PC-3 (cell line): ENCODE results near the gene DENND10. TPM values are rescaled to one million over a fixed set of nuclear protein-coding genes. Genes with fewer than 3 reads are reported as not detected.

Source experiments
- ATAC-seq: fragments of 200-7000 bp; cut with Tn5 transposase; 2 replicates; pipeline ENCODE4 v1.9.1; 2020; ENCODE audit warnings: mild to moderate bottlenecking, moderate library complexity
- BruUV-seq: library from RNA; stranded (reverse); fragments of 400-500 nt; replicated peaks from 2 replicates; lab custom pipeline; 2021; lab: Mats Ljungman, UMichigan
- CTCF ChIA-PET: fragments of 300-600 bp; sonication (Branson Sonifier 250); formaldehyde crosslinking; loops from one replicate; lab custom pipeline; 2022; ENCODE audit warnings: antibody characterized with exemption; lab: Charles Lee
- POLR2A ChIA-PET: fragments of 300-600 bp; sonication (Branson Sonifier 250); formaldehyde crosslinking; loops from one replicate; lab custom pipeline; 2022; ENCODE audit warnings: antibody characterized with exemption; ENCODE audit not compliant: unreplicated experiment; lab: Charles Lee
- DNase-seq: peaks from one replicate; pipeline ENCODE4 v3.0.0-alpha.2; 2015
- H2AFZ ChIP-seq: fragments of 300-600 bp; sonication (generic); 2 replicates; pipeline ENCODE4 v1.6.0; 2016; ENCODE audit warnings: antibody characterized with exemption, low read length
- H3F3A ChIP-seq: fragments of 300-600 bp; sonication (generic); one replicate; pipeline ENCODE4 v1.6.0; 2017; ENCODE audit warnings: antibody characterized with exemption, low read length, control low read depth, mild to moderate bottlenecking; ENCODE audit not compliant: unreplicated experiment
- H3K27ac ChIP-seq: fragments of 300-600 bp; sonication (generic); 2 replicates; pipeline ENCODE4 v1.5.1; 2016; ENCODE audit warnings: mild to moderate bottlenecking, low read length
- H3K27me3 ChIP-seq: fragments of 300-600 bp; sonication (generic); 2 replicates; pipeline ENCODE4 v1.6.1; 2016; ENCODE audit warnings: low read length, mixed read lengths
- H3K36me3 ChIP-seq: fragments of 300-600 bp; sonication (generic); 2 replicates; pipeline ENCODE4 v1.6.1; 2016; ENCODE audit warnings: low read depth, mixed run types, low read length, mixed read lengths
- H3K4me1 ChIP-seq: fragments of 300-600 bp; sonication (generic); 2 replicates; pipeline ENCODE4 v1.5.1; 2016; ENCODE audit warnings: low read length; ENCODE audit not compliant: insufficient read depth
- H3K4me2 ChIP-seq: fragments of 300-600 bp; sonication (generic); 2 replicates; pipeline ENCODE4 v1.6.0; 2016; ENCODE audit warnings: low read length
- H3K4me3 ChIP-seq: fragments of 300-600 bp; sonication (generic); 2 replicates; pipeline ENCODE4 v1.5.1; 2016; ENCODE audit warnings: mild to moderate bottlenecking, low read length, mixed read lengths
- H3K79me2 ChIP-seq: fragments of 300-600 bp; sonication (generic); 2 replicates; pipeline ENCODE4 v1.6.1; 2017; ENCODE audit warnings: low read length, mixed read lengths
- H3K9ac ChIP-seq: fragments of 300-600 bp; sonication (generic); 2 replicates; pipeline ENCODE4 v1.6.0; 2016; ENCODE audit warnings: mild to moderate bottlenecking, low read length
- H3K9me2 ChIP-seq: fragments of 300-600 bp; sonication (generic); replicated peaks from 2 replicates; pipeline ENCODE4 v1.6.1; 2016; ENCODE audit warnings: mixed run types, low read length, mixed read lengths
- H3K9me3 ChIP-seq: fragments of 300-600 bp; sonication (generic); 2 replicates; pipeline ENCODE4 v1.6.1; 2016; ENCODE audit warnings: low read length, mixed read lengths
- H4K20me1 ChIP-seq: fragments of 300-600 bp; sonication (generic); 2 replicates; pipeline ENCODE4 v1.6.1; 2016; ENCODE audit warnings: low read length, mixed read lengths
- CTCF ChIP-seq: fragments of 300-600 bp; sonication (generic); conservative IDR thresholded peaks from 2 replicates; pipeline ENCODE4 v1.5.1; 2017; ENCODE audit warnings: antibody characterized with exemption, low read depth, mild to moderate bottlenecking, low read length
- EZH2 ChIP-seq: fragments of 300-600 bp; sonication (generic); IDR thresholded peaks from one replicate; pipeline ENCODE4 v1.6.1; 2017; ENCODE audit warnings: antibody characterized with exemption, mild to moderate bottlenecking, low read length; ENCODE audit not compliant: unreplicated experiment
- EZH2phosphoT487 ChIP-seq: fragments of 300-600 bp; sonication (generic); IDR thresholded peaks from 2 replicates; pipeline ENCODE4 v1.6.1; 2018; ENCODE audit warnings: mild to moderate bottlenecking, antibody characterized with exemption, low read length, borderline replicate concordance
- intact Hi-C: fragments of 100-400 bp; cut with micrococcal nuclease; formaldehyde crosslinking; loops from 2 replicates; pipeline ENCODE4 v1.9.0; 2023
- total RNA-seq: library from RNA; depleted of rRNA; stranded (reverse); fragments of >200 nt; gene quantifications from 2 replicates; pipeline ENCODE4 v1.2.3, GENCODE V29; 2014

The DENND10 gene
- total RNA-seq, 1 experiment from 2014 or later, result 28.9 TPM

- CTCF ChIA-PET, result no interaction called here
- no peaks in the 10 kb centered on the region for H3K9me3 ChIP-seq
- no peaks in the 10 kb centered on the region for H3K79me2 ChIP-seq
- no peaks in the 10 kb centered on the region for H3K9me2 ChIP-seq
- no peaks in the 10 kb centered on the region for H4K20me1 ChIP-seq
- no peak for DNase-seq
- H3K4me1 ChIP-seq, result no peaks in the 10 kb centered on the region
- TF ChIP-seq CTCF (no peak), EZH2phosphoT487 (no peak), EZH2 (no peak)
- no peak overlapping the region for H2AFZ ChIP-seq
- no TSS peak for BruUV-seq
- no peak for ATAC-seq
- H3K36me3 ChIP-seq, result peaks cover 3% of the 10 kb centered on the region; the same call in 1 of the 2 replicates
- H3K4me3 ChIP-seq, result no peak overlapping the region
- no peak overlapping the region for H3K9ac ChIP-seq
- intact Hi-C loops, result no loop called here
- H3F3A ChIP-seq, result no peaks in the 10 kb centered on the region
- POLR2A ChIA-PET, result no interaction called here
- H3K27ac ChIP-seq, result no peak overlapping the region
- no peaks in the 10 kb centered on the region for H3K27me3 ChIP-seq
- H3K4me2 ChIP-seq, result no peak overlapping the region
These were observed 28.8 kb downstream of the DENND10 start for GRCh38 chr10:119132521-119133345.

- intact Hi-C loops, result no loop called here
- H3K4me2 ChIP-seq, result no peak overlapping the region
- TF ChIP-seq EZH2 (no peak), EZH2phosphoT487 (no peak), CTCF (no peak)
- no peak overlapping the region for H3K27ac ChIP-seq
- no peaks in the 10 kb centered on the region for H3K4me1 ChIP-seq
- DNase-seq (no peak), ATAC-seq (no peak)
- H3K4me3 ChIP-seq, result no peak overlapping the region
- no peaks in the 10 kb centered on the region for H3K9me3 ChIP-seq
- H3F3A ChIP-seq, result no peaks in the 10 kb centered on the region
- H3K79me2 ChIP-seq, result no peaks in the 10 kb centered on the region
- BruUV-seq, result no TSS peak
- H3K27me3 ChIP-seq, result no peaks in the 10 kb centered on the region
- H3K36me3 ChIP-seq, result peaks cover 3% of the 10 kb centered on the region; the same call in 1 of the 2 replicates
- CTCF ChIA-PET, result no interaction called here
- H3K9ac ChIP-seq, result no peak overlapping the region
- H4K20me1 ChIP-seq, result no peaks in the 10 kb centered on the region
- POLR2A ChIA-PET, result no interaction called here
- no peak overlapping the region for H2AFZ ChIP-seq
- no peaks in the 10 kb centered on the region for H3K9me2 ChIP-seq
These were observed 30.0 kb downstream of the DENND10 start for GRCh38 chr10:119133949-119134348.

GRCh38 chr10:119135513-119135881, 31.6 kb downstream of the DENND10 start:
- Histone ChIP-seq H3K79me2 (no peaks in the 10 kb centered on the region), H3K9me3 (no peaks in the 10 kb centered on the region), H3F3A (no peaks in the 10 kb centered on the region), H3K4me1 (no peaks in the 10 kb centered on the region), H3K4me2 (no peak overlapping the region), H2AFZ (no peak overlapping the region), H3K36me3 (no peaks in the 10 kb centered on the region; the same call in 1 of the 2 replicates), H3K9me2 (no peaks in the 10 kb centered on the region), H3K27ac (no peak overlapping the region), H3K9ac (no peak overlapping the region), H4K20me1 (no peaks in the 10 kb centered on the region), H3K4me3 (no peak overlapping the region), H3K27me3 (no peaks in the 10 kb centered on the region)
- no TSS peak for BruUV-seq
- ATAC-seq (no peak), DNase-seq (no peak)
- POLR2A ChIA-PET, result no interaction called here
- intact Hi-C loops, result no loop called here
- CTCF ChIA-PET, result no interaction called here
- TF ChIP-seq EZH2, result no peak
- TF ChIP-seq EZH2phosphoT487, result no peak
- TF ChIP-seq CTCF, result no peak
